Spleen (tissue), 11 donors: ENCODE results near the gene RNF138. TPM values are rescaled to one million over a fixed set of nuclear protein-coding genes. Genes with fewer than 3 reads are reported as not detected.
"Not testable (repeated sequence)": the region's sequence is repeated elsewhere in the genome, so short reads cannot be mapped to it uniquely, and the experiment has no call there.

ENCODE experiments used
- DNase-seq: peaks from one replicate; pipeline ENCODE4 v3.0.0-alpha.2; 2020
- H3K27ac ChIP-seq, 8 donors: fragments of 200-600 bp; sonication (generic) in 7 of 8; 1 replicate in 4 of 8; 2 replicates in 4 of 8; pipeline versions ENCODE4 v1.5.0 to v1.8.0; 2016 to 2021; ENCODE audit warnings: inconsistent platforms in 4 of 8, mild to moderate bottlenecking in 4 of 8, moderate library complexity in 1 of 8
- H3K27me3 ChIP-seq, 7 donors: fragments of 200-600 bp; sonication (generic) in 6 of 7; replicated peaks in 1 of 7; 1 replicate in 4 of 7; 2 replicates in 3 of 7; pipeline versions ENCODE4 v1.5.0 to v1.8.0; 2016 to 2021; ENCODE audit warnings: inconsistent platforms in 3 of 7, mild to moderate bottlenecking in 1 of 7
- H3K36me3 ChIP-seq, 6 donors: fragments of 200-600 bp; sonication (generic) in 5 of 6; 1 replicate in 4 of 6; 2 replicates in 2 of 6; pipeline versions ENCODE4 v1.5.0 to v1.8.0; 2016 to 2021; ENCODE audit warnings: inconsistent platforms in 2 of 6
- H3K4me1 ChIP-seq, 6 donors: fragments of 200-600 bp; sonication (generic) in 5 of 6; 1 replicate in 3 of 6; 2 replicates in 3 of 6; pipeline versions ENCODE4 v1.5.0 to v1.8.0; 2016 to 2021; ENCODE audit warnings: inconsistent platforms in 3 of 6
- H3K4me3 ChIP-seq, 8 donors: fragments of 200-600 bp; sonication (generic) in 7 of 8; 1 replicate in 4 of 8; 2 replicates in 4 of 8; pipeline versions ENCODE4 v1.5.0 to v1.8.0; 2016 to 2021; ENCODE audit warnings: inconsistent platforms in 4 of 8, mild to moderate bottlenecking in 4 of 8, moderate library complexity in 2 of 8
- H3K9me3 ChIP-seq, 8 donors: fragments of 200-600 bp; sonication (generic) in 7 of 8; 1 replicate in 4 of 8; 2 replicates in 4 of 8; pipeline versions ENCODE4 v1.5.0 to v1.8.0; 2016 to 2021; ENCODE audit warnings: inconsistent platforms in 4 of 8
- POLR2A ChIP-seq, 3 donors: fragments of 450-650 bp; IDR thresholded peaks; one replicate each; pipeline ENCODE4 v1.5.1; 2017; ENCODE audit warnings: antibody characterized with exemption in 3 of 3, mild to moderate bottlenecking in 1 of 3
- POLR2AphosphoS5 ChIP-seq, 3 donors: sonication (generic); formaldehyde crosslinking; IDR thresholded peaks; one replicate each; pipeline ENCODE4 v1.5.1; 2017; ENCODE audit warnings: antibody characterized with exemption in 3 of 3
- whole genome bisulfite sequencing, 5 donors: extraction: QIAGEN DNeasy Blood & Tissue Kit in 3 of 5; methylation state at CpG; one replicate each; pipeline versions ENCODE4 v1.1.5 to v1.1.7; 2013 to 2018; 5-methylcytosine and 5-hydroxymethylcytosine counted together
- intact Hi-C: fragments of 100-400 bp; cut with DNase I; formaldehyde crosslinking; loops from one replicate; pipeline ENCODE4 v1.15.0; 2023; ENCODE audit warnings: low total_unique reads
- polyA plus RNA-seq, 3 donors: library from polyadenylated mRNA; stranded (reverse); fragments of 200-250 nt; gene quantifications; one replicate each; pipeline ENCODE4 v1.2.1, GENCODE V29; 2013
- total RNA-seq, 7 donors: library from RNA; depleted of rRNA in 3 of 7; stranded (reverse); fragments of >200 nt in 3 of 7; fragmentation: NEBNext Ultra II Directional in 4 of 7; extraction: Animal tissue kit (Norgen Biotek cat#: 25700) in 4 of 7; gene quantifications; one replicate each; pipeline versions ENCODE4 v1.1.0 to v1.2.1, GENCODE V29; 2016 to 2021
- TF ChIP-seq, protein P1 (sequence below), 11 experiments: fragments of 200-600 bp in 7 of 11; fragments of 450-650 bp in 4 of 11; sonication (generic) in 4 of 11; IDR thresholded peaks in 8 of 11; conservative IDR thresholded peaks in 3 of 11; 1 replicate in 7 of 11; 2 replicates in 4 of 11; pipeline versions ENCODE4 v1.4.0 to v1.8.0; 2016 to 2021; ENCODE audit warnings: antibody characterized with exemption in 11 of 11, inconsistent platforms in 4 of 11, mild to moderate bottlenecking in 1 of 11
- donor health status: healthy with polysubstance abuse.
- donor health status: DM: no; HTN: no; CAD: no; lungs with moderate emphysema.
- donor health status: DM: no; HTN: no; CAD: no.
- donor health status: Bipolar disorder and iron deficiency.
- donor health status: healthy.
- donor health status: DM: no; HTN: no; CAD: no.
- donor health status: DM: yes; HTN: yes; CAD: no.

The RNF138 gene
- total and polyA plus RNA-seq, 10 donors, result 15.9 to 57.1 (median 37.2) TPM

DNA sequence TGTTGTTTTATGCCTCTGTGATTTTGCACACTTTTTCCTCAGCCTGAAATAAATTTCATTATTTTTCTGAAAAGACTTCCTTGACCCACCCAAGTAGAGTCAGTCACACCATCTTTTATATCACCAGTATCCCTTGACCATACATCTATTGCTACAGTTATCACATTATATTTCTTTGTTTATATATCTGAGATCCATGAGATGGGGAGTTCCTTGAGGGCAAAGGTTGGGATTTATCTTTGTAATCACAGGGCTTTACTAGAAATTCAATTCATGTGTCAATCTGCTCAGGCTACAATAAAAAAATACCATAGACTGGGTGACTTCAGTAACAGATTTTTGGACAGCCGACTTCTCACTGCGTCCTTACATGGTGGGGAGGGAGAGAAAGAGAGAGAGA lies 12.8 kb upstream of the RNF138 start:
- WGBS, 5 donors, result 96 to 100% (median 97%) methylated on average over 2 of the region's 2 CpGs
- Histone ChIP-seq H3K4me3 (no peak overlapping the region), H3K9me3 (no peaks in the 10 kb centered on the region), H3K4me1 (peaks cover 0 to 13% (median 3%) of the 10 kb centered on the region in 6 donors), H3K27me3 (no peaks in the 10 kb centered on the region), H3K27ac (no peak overlapping the region), H3K36me3 (peaks cover 0 to 5% (median 0%) of the 10 kb centered on the region in 6 donors)
- TF ChIP-seq, protein P1, sequence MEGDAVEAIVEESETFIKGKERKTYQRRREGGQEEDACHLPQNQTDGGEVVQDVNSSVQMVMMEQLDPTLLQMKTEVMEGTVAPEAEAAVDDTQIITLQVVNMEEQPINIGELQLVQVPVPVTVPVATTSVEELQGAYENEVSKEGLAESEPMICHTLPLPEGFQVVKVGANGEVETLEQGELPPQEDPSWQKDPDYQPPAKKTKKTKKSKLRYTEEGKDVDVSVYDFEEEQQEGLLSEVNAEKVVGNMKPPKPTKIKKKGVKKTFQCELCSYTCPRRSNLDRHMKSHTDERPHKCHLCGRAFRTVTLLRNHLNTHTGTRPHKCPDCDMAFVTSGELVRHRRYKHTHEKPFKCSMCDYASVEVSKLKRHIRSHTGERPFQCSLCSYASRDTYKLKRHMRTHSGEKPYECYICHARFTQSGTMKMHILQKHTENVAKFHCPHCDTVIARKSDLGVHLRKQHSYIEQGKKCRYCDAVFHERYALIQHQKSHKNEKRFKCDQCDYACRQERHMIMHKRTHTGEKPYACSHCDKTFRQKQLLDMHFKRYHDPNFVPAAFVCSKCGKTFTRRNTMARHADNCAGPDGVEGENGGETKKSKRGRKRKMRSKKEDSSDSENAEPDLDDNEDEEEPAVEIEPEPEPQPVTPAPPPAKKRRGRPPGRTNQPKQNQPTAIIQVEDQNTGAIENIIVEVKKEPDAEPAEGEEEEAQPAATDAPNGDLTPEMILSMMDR (IDR thresholded peaks at IDR 0.05 in 8 of 11, conservative IDR thresholded peaks at IDR 0.05 in 3 of 11), result no peak
- no peak for TF ChIP-seq POLR2A (IDR thresholded peaks at IDR 0.05)
- TF ChIP-seq POLR2AphosphoS5 (IDR thresholded peaks at IDR 0.05), result no peak
- intact Hi-C loops, result loop anchor here (10.0 kb wide), 1 partner anchor 134 kb away; the partner anchor contains the start of gene TRAPPC8
- no peak for DNase-seq

DNA sequence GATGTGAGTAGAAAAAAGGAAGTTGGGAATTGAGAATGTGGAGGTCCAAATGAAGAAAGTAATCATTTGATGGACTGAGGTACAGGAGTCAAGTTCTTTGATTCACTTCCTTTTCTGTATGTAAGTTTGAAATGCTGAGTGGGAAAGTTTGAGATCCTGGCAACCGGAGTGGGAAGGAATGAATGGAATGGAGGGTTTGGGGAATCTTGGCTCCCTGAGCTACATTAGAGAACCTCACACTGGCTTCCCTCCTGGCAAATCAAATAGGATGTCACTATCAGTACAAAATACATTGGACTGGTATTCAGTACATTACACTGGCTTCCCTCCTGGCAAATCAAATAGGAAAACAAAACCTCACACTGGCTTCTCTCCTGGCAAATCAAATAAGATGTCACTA lies 9.8 kb upstream of the RNF138 start:
- no peak for DNase-seq
- H3K4me3 ChIP-seq, result no peak overlapping the region
- no peaks in the 10 kb centered on the region for H3K36me3 ChIP-seq
- H3K9me3 ChIP-seq, result no peaks in the 10 kb centered on the region
- intact Hi-C loops, result no loop called here
- WGBS, 5 donors, result 77 to 82% (median 79%) methylated on average over 1 of the region's 1 CpG
- TF ChIP-seq, protein P1 (IDR thresholded peaks at IDR 0.05 in 8 of 11, conservative IDR thresholded peaks at IDR 0.05 in 3 of 11), result no peak
- TF ChIP-seq POLR2AphosphoS5 (IDR thresholded peaks at IDR 0.05), result no peak
- TF ChIP-seq POLR2A (IDR thresholded peaks at IDR 0.05), result no peak
- H3K4me1 ChIP-seq, result peaks cover 12 to 43% (median 31%) of the 10 kb centered on the region in 6 donors
- H3K27ac ChIP-seq, result no peak overlapping the region
- no peaks in the 10 kb centered on the region for H3K27me3 ChIP-seq

DNA sequence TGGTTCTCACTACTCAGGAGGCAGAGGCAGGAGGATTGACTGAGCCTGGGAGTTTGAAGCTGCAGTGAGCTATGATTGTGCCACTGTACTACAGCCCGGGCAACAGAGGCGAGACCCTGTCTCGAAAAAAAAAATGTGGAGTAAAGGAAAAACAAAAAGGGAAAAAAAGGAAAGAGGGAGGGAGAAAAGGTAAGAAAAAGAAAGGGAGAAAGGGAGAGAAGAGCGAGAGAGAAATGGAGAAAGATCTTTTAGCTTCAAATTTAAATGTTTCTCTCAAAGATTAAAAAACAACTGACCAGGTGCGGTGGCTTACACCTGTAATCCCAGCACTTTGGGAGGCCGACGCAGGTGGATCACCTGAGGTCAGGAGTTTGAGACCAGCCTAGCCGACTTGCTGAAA lies 7.9 kb upstream of the RNF138 start:
- H3K4me3 ChIP-seq, result no peak overlapping the region
- H3K9me3 ChIP-seq, result no peaks in the 10 kb centered on the region
- intact Hi-C loops, result no loop called here
- 95 to 99% (median 96%) methylated on average over 8 of the region's 8 CpGs for WGBS, 5 donors
- H3K36me3 ChIP-seq, result no peaks in the 10 kb centered on the region
- H3K27me3 ChIP-seq, result no peaks in the 10 kb centered on the region
- DNase-seq, result no peak
- H3K4me1 ChIP-seq, result peaks cover 12 to 53% (median 35%) of the 10 kb centered on the region in 6 donors
- peak overlapping the region in 2 of 8 donors; percentile 93 to 94 for H3K27ac ChIP-seq
- TF ChIP-seq POLR2A (IDR thresholded peaks at IDR 0.05) (no peak), POLR2AphosphoS5 (IDR thresholded peaks at IDR 0.05) (no peak)
- TF ChIP-seq, protein P1 (IDR thresholded peaks at IDR 0.05 in 8 of 11, conservative IDR thresholded peaks at IDR 0.05 in 3 of 11), result no peak

DNA sequence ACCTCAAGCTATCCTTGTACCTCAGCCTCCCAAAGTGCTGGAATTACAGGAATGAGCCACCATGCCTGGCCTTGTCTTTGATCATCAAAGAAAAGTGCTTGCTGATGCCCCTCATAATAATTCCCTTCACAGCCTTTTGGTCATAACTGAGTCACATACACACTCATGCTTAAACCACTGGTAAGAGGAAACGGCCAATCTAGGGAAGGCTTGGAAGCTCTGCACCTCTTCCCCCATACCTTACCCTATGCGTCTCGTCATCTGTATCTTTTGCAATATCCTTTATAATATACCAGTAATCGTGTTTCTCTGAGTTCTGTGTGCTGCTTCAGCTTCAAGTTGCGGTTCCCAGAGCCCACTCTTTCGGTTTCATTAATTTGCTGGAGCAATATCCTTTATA lies 4.8 kb upstream of the RNF138 start:
- H3K9me3 ChIP-seq, result no peaks in the 10 kb centered on the region
- H3K4me3 ChIP-seq, result no peak overlapping the region
- WGBS, 5 donors, result 46 to 78% (median 60%) methylated on average over 6 of the region's 6 CpGs
- H3K27me3 ChIP-seq, result no peaks in the 10 kb centered on the region
- peak overlapping the region in 7 of 8 donors; percentile 87 to 94 (median 93) for H3K27ac ChIP-seq
- DNase-seq, result no peak
- intact Hi-C loops, result no loop called here
- TF ChIP-seq POLR2AphosphoS5 (IDR thresholded peaks at IDR 0.05), result peak in 1 of 3 donors; percentile 15
- TF ChIP-seq POLR2A (IDR thresholded peaks at IDR 0.05), result no peak
- TF ChIP-seq, protein P1 (IDR thresholded peaks at IDR 0.05 in 8 of 11, conservative IDR thresholded peaks at IDR 0.05 in 3 of 11), result no peak
- no peaks in the 10 kb centered on the region for H3K36me3 ChIP-seq
- peaks cover 16 to 66% (median 45%) of the 10 kb centered on the region in 6 donors for H3K4me1 ChIP-seq

DNA sequence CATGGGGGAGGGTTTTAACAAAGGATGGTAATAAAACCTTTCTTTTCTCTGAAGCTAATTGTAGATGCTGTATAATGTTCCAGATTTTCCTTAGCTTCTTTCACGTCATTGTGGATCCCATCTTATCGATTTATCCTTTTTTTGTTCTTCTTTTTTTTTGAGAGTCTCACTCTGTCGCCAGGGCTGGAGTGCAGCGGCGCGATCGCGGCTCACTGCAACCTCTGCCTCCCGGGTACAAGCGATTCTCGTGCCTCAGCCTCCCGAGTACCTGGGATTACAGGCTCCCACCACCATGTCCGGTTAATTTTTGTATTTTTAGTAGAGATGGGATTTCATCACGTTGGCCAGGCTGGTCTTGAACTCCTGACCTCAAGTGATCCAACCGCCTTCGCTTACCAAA lies 843 bp upstream of the RNF138 start:
- DNase-seq, intact Hi-C loops, H3K27me3 ChIP-seq, H3K9me3 ChIP-seq, H3K4me3 ChIP-seq: not testable (repeated sequence)
- Histone ChIP-seq H3K27ac (peak overlapping the region in 6 of 8 donors; percentile 98 to 100 (median 100)), H3K36me3 (peaks cover 0 to 16% (median 0%) of the 10 kb centered on the region in 6 donors), H3K4me1 (peaks cover 25 to 60% (median 49%) of the 10 kb centered on the region in 6 donors)
- WGBS, 5 donors, result 95 to 98% (median 95%) methylated on average over 16 of the region's 16 CpGs
